H9 (cell line): Measurements from ENCODE around the gene COX5B. TPM values are rescaled to one million over a fixed set of nuclear protein-coding genes. Genes with fewer than 3 reads are reported as not detected.

Experiments used
- DNase-seq: peaks from one replicate; pipeline ENCODE4 v3.0.0-alpha.2; 2017
- H2AFZ ChIP-seq: one replicate; pipeline ENCODE4 v1.6.1; 2013; ENCODE audit warnings: mild to moderate bottlenecking, low read length, control low read depth, moderate library complexity
- H2AK5ac ChIP-seq: 2 replicates; pipeline ENCODE4 v1.6.1; 2013; ENCODE audit warnings: low read length, control low read depth, mixed read lengths; ENCODE audit not compliant: insufficient read length
- H2BK120ac ChIP-seq: one replicate; pipeline ENCODE4 v1.6.1; 2013; ENCODE audit warnings: low read depth, mild to moderate bottlenecking, low read length, control low read depth, inconsistent platforms; ENCODE audit not compliant: poor library complexity, severe bottlenecking
- H2BK12ac ChIP-seq: 2 replicates; pipeline ENCODE4 v1.6.1; 2013; ENCODE audit warnings: low read length, control low read depth, mixed read lengths, low read depth; ENCODE audit not compliant: insufficient read length
- H2BK15ac ChIP-seq: 2 replicates; pipeline ENCODE4 v1.6.1; 2013; ENCODE audit warnings: low read depth, low read length, control low read depth
- H2BK20ac ChIP-seq: one replicate; pipeline ENCODE4 v1.6.1; 2013; ENCODE audit warnings: low read depth, mild to moderate bottlenecking, low read length, control low read depth, inconsistent platforms; ENCODE audit not compliant: poor library complexity, severe bottlenecking
- H2BK5ac ChIP-seq: 2 replicates; pipeline ENCODE4 v1.6.1; 2013; ENCODE audit warnings: low read length, control low read depth, mixed read lengths; ENCODE audit not compliant: insufficient read length
- H3K14ac ChIP-seq: 2 replicates; pipeline ENCODE4 v1.6.1; 2013; ENCODE audit warnings: low read length, control low read depth; ENCODE audit not compliant: insufficient read depth
- H3K18ac ChIP-seq: 2 replicates; pipeline ENCODE4 v1.6.1; 2013; ENCODE audit warnings: low read depth, mild to moderate bottlenecking, mixed read lengths, low read length, control low read depth; ENCODE audit not compliant: insufficient read length
- H3K23ac ChIP-seq: 2 replicates; pipeline ENCODE4 v1.6.1; 2013; ENCODE audit warnings: low read length, control low read depth, mixed read lengths, low read depth; ENCODE audit not compliant: insufficient read length
- H3K23me2 ChIP-seq: 2 replicates; pipeline ENCODE4 v1.6.1; 2013; ENCODE audit warnings: low read depth, mild to moderate bottlenecking, mixed read lengths, low read length, control low read depth; ENCODE audit not compliant: insufficient read length, poor library complexity, severe bottlenecking
- H3K27ac ChIP-seq: 2 replicates; pipeline ENCODE4 v1.5.1; 2013; ENCODE audit warnings: low read length, control low read depth, mixed read lengths, low read depth; ENCODE audit not compliant: insufficient read length
- H3K27me3 ChIP-seq: 2 replicates; pipeline ENCODE4 v1.6.1; 2013; ENCODE audit warnings: low read length, control low read depth, inconsistent platforms; ENCODE audit not compliant: insufficient read depth
- H3K4ac ChIP-seq: 2 replicates; pipeline ENCODE4 v1.6.1; 2013; ENCODE audit warnings: low read depth, mild to moderate bottlenecking, control low read depth, inconsistent platforms, low read length, moderate library complexity
- H3K4me1 ChIP-seq: 2 replicates; pipeline ENCODE4 v1.6.1; 2013; ENCODE audit warnings: low read length, control low read depth, inconsistent platforms; ENCODE audit not compliant: insufficient read depth
- H3K4me2 ChIP-seq: 2 replicates; pipeline ENCODE4 v1.6.1; 2013; ENCODE audit warnings: low read length, control low read depth, mixed read lengths; ENCODE audit not compliant: insufficient read length, insufficient read depth
- H3K56ac ChIP-seq: 2 replicates; pipeline ENCODE4 v1.6.1; 2013; ENCODE audit warnings: low read depth, mild to moderate bottlenecking, mixed read lengths, low read length, control low read depth; ENCODE audit not compliant: insufficient read length
- H3K79me1 ChIP-seq: 2 replicates; pipeline ENCODE4 v1.6.1; 2013; ENCODE audit warnings: low read depth, mild to moderate bottlenecking, moderate library complexity, low read length, control low read depth, inconsistent platforms; ENCODE audit not compliant: insufficient read depth, poor library complexity, severe bottlenecking
- H3K79me2 ChIP-seq: 2 replicates; pipeline ENCODE4 v1.6.1; 2013; ENCODE audit warnings: low read length, control low read depth, inconsistent platforms; ENCODE audit not compliant: insufficient read depth
- H3K9ac ChIP-seq: 2 replicates; pipeline ENCODE4 v1.6.1; 2013; ENCODE audit warnings: low read length, control low read depth, mixed read lengths; ENCODE audit not compliant: insufficient read length; ENCODE audit errors: extremely low read depth
- H3K9me3 ChIP-seq: one replicate; pipeline ENCODE4 v1.6.1; 2013; ENCODE audit warnings: low read depth, low read length, inconsistent platforms; ENCODE audit not compliant: control insufficient read depth
- H3T11ph ChIP-seq: one replicate; pipeline ENCODE4 v1.6.1; 2013; ENCODE audit warnings: mild to moderate bottlenecking, low read length, control low read depth, inconsistent platforms
- H4K20me1 ChIP-seq: one replicate; pipeline ENCODE4 v1.6.1; 2013; ENCODE audit not compliant: control insufficient read depth, insufficient read length, insufficient read depth
- H4K5ac ChIP-seq: 2 replicates; pipeline ENCODE4 v1.6.1; 2013; ENCODE audit warnings: low read depth, mild to moderate bottlenecking, mixed read lengths, low read length, control low read depth; ENCODE audit not compliant: insufficient read length
- H4K8ac ChIP-seq: replicated peaks from 2 replicates; pipeline ENCODE4 v1.6.1; 2013; ENCODE audit warnings: low read length, control low read depth, mixed read lengths, low read depth; ENCODE audit not compliant: insufficient read length
- H4K91ac ChIP-seq: 2 replicates; pipeline ENCODE4 v1.6.1; 2013; ENCODE audit warnings: low read depth, mild to moderate bottlenecking, moderate library complexity, mixed read lengths, low read length, control low read depth; ENCODE audit not compliant: insufficient read length
- H3K27ac Mint-ChIP-seq, 3 experiments: 2 replicates in 2 of 3; 3 replicates in 1 of 3; pipeline ENCODE4 v1.8.0; 2020 to 2021; ENCODE audit warnings: mixed read lengths in 3 of 3, mild to moderate bottlenecking in 1 of 3, moderate library complexity in 1 of 3
- H3K27me3 Mint-ChIP-seq: 2 replicates; pipeline ENCODE4 v1.8.0; 2021; ENCODE audit warnings: low read depth, mild to moderate bottlenecking, moderate library complexity, mixed read lengths
- H3K36me3 Mint-ChIP-seq, 3 experiments: 2 replicates in 2 of 3; 3 replicates in 1 of 3; pipeline ENCODE4 v1.8.0; 2020 to 2021; ENCODE audit warnings: low read depth in 3 of 3, mixed read lengths in 3 of 3; ENCODE audit not compliant: insufficient read depth in 1 of 3
- H3K4me1 Mint-ChIP-seq, 2 experiments: 2 replicates each; pipeline ENCODE4 v1.8.0; 2020; ENCODE audit warnings: mixed read lengths in 2 of 2
- H3K4me3 Mint-ChIP-seq, 2 experiments: 2 replicates in 1 of 2; 3 replicates in 1 of 2; pipeline ENCODE4 v1.8.0; 2020 to 2021; ENCODE audit warnings: mild to moderate bottlenecking in 2 of 2, mixed read lengths in 2 of 2, moderate library complexity in 1 of 2
- H3K9me3 Mint-ChIP-seq, 2 experiments: 2 replicates in 1 of 2; 3 replicates in 1 of 2; pipeline ENCODE4 v1.8.0; 2020; ENCODE audit warnings: mild to moderate bottlenecking in 2 of 2, mixed read lengths in 2 of 2, moderate library complexity in 1 of 2
- WGBS: extraction: QIAGEN DNeasy Blood & Tissue Kit; methylation state at CpG from one replicate; pipeline ENCODE4 v1.1.7; 2013; ENCODE audit warnings: missing lambda C conversion rate, low lambda C conversion rate, mixed read lengths; ENCODE audit not compliant: insufficient read length; ENCODE audit errors: extremely low coverage; 5-methylcytosine and 5-hydroxymethylcytosine counted together
- total RNA-seq: library from RNA; stranded (reverse); gene quantifications from 2 replicates; pipeline ENCODE4 v1.2.1, GENCODE V29; 2021
- TF ChIP-seq, protein P1 (sequence below): fragments of 200-600 bp; sonication (generic); conservative IDR thresholded peaks from 3 replicates; pipeline ENCODE4 v1.8.0; 2021; ENCODE audit warnings: antibody characterized with exemption, mild to moderate bottlenecking

Gene COX5B
- total RNA-seq, 1 experiment from 2014 or later, result 237 TPM

DNA sequence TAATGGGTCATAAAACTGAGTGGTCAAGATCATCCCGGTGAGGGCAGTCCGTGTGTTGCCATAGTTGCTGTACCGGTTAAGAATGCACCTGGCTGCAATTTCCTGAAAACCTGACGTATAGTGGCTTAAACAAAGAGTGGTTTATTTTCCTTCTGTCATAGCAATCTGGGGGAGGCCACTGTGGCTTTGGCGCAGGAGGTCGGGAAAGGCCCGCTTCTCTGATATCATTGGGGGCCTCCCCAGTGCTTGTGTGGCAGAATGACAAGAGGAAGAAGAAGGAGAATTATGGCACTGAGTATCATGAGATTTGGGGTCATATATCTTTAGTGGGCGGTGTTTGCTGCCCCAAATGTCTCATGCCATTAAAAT, 28.0 kb downstream of the COX5B start:
- Histone ChIP-seq H4K8ac (no peak overlapping the region), H3K79me2 (no peaks in the 10 kb centered on the region), H3K4me1 (no peaks in the 10 kb centered on the region), H4K5ac (no peak overlapping the region), H3K14ac (no peak overlapping the region), H2BK15ac (no peak overlapping the region), H3K9me3 (no peaks in the 10 kb centered on the region), H3K18ac (no peak overlapping the region), H3K27ac (no peak overlapping the region), H2BK20ac (no peak overlapping the region), H2BK5ac (no peak overlapping the region), H3K23me2 (no peaks in the 10 kb centered on the region), H4K91ac (no peak overlapping the region), H2AFZ (no peak overlapping the region), H3K23ac (no peak overlapping the region), H3K27me3 (no peaks in the 10 kb centered on the region; the same call in 1 of the 2 replicates), H3T11ph (no peak overlapping the region), H2BK12ac (no peak overlapping the region), H2AK5ac (no peak overlapping the region), H3K56ac (no peak overlapping the region), H3K4ac (no peak overlapping the region), H3K79me1 (no peaks in the 10 kb centered on the region), H3K9ac (no peak overlapping the region), H2BK120ac (no peak overlapping the region), H4K20me1 (no peaks in the 10 kb centered on the region), H3K4me2 (no peak overlapping the region)
- no peak overlapping the region for H3K4me3 Mint-ChIP-seq
- H3K36me3 Mint-ChIP-seq, result peaks cover 0 to 20% (median 2%) of the 10 kb centered on the region in 3 experiments; a peak in 2 of 7 replicates
- peaks cover 6 to 13% of the 10 kb centered on the region in 2 experiments; a peak in 3 of 5 replicates for H3K9me3 Mint-ChIP-seq
- peaks cover 6 to 10% of the 10 kb centered on the region in 2 experiments for H3K4me1 Mint-ChIP-seq
- no peak for DNase-seq
- no CpG with 5 or more reads among the region's 8 CpGs for WGBS
- H3K27ac Mint-ChIP-seq, result peak overlapping the region in 1 of 3 experiments; percentile 20; a peak in 2 of 7 replicates
- no peaks in the 10 kb centered on the region for H3K27me3 Mint-ChIP-seq
- TF ChIP-seq, protein P1, sequence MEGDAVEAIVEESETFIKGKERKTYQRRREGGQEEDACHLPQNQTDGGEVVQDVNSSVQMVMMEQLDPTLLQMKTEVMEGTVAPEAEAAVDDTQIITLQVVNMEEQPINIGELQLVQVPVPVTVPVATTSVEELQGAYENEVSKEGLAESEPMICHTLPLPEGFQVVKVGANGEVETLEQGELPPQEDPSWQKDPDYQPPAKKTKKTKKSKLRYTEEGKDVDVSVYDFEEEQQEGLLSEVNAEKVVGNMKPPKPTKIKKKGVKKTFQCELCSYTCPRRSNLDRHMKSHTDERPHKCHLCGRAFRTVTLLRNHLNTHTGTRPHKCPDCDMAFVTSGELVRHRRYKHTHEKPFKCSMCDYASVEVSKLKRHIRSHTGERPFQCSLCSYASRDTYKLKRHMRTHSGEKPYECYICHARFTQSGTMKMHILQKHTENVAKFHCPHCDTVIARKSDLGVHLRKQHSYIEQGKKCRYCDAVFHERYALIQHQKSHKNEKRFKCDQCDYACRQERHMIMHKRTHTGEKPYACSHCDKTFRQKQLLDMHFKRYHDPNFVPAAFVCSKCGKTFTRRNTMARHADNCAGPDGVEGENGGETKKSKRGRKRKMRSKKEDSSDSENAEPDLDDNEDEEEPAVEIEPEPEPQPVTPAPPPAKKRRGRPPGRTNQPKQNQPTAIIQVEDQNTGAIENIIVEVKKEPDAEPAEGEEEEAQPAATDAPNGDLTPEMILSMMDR, result no peak
